HG03432 (cell line): ENCODE data around the gene PTGIS.

Source experiments
- ATAC-seq: cut with Tn5 transposase; IDR thresholded peaks from one replicate; pipeline ENCODE4 v1.9.1; 2021; ENCODE audit warnings: mild to moderate bottlenecking, moderate library complexity; ENCODE audit not compliant: unreplicated experiment

PTGIS gene

DNA sequence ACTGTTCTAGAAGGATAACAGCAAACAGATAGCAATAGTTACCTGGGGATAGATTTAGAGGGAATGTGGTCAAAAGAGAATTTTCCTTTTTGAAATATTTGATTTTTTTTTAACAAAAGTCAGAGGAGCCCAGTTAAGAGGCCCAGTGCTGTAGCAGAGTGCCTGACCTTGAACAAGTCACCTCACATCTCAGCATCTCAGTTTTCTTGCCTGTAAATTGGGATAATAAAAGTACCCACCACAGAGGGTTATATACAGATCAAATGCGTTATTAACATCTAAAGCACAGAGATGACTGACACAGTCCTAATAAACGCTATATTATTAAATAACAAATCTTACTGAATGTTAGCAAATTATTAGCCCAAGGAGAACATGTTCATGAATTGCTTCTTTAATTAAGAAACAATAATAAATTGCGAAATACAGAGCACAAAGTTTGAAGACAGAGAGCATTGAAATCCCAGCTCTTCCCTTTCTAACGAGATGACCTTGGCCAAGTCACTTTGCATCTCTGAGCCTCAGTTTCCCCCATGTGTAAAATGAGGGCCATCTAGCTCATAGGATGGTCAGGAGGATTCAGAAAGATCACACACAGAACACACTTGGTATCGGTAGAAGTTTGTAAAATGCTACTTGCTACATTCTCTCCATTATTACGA is 35.5 kb downstream of the PTGIS start:
- no peak for ATAC-seq

DNA sequence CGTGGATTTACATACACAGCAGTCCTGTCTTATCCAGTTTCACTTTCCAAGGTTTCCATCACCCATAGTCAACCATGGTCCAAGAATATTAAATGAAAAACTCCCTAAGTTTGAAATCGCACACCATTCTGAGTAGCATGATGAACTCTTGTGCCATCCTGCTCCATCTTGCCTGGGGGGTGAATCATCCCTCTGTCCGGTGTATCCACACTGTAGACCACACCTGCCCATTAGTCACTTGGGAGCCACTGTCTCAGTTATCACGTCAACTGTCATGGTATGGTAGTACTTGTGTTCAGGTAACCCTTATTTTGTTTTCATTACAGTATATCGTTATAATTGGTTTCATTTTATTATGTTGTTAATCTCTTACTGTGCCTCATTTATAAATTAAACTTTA is 38.5 kb downstream of the PTGIS start:
- ATAC-seq, result no peak

DNA sequence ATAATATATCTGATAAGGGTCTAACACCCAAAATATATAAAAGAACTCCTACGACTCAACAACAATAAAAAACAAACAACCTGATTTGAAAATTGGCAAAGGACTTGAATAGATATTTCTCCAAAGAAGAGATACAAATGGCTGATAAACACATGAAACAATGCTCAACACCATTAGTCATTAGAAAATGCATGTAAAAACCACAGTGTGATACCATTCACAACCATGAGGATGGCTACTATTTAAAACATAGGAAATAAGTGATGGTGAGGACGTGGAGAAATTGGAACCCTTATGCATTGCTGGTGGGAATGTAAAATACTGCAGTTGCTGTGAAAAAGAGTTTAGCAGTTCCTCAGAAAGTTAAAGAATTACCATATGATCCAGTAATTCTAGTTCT is 41.4 kb downstream of the PTGIS start:
- ATAC-seq, result no peak

DNA sequence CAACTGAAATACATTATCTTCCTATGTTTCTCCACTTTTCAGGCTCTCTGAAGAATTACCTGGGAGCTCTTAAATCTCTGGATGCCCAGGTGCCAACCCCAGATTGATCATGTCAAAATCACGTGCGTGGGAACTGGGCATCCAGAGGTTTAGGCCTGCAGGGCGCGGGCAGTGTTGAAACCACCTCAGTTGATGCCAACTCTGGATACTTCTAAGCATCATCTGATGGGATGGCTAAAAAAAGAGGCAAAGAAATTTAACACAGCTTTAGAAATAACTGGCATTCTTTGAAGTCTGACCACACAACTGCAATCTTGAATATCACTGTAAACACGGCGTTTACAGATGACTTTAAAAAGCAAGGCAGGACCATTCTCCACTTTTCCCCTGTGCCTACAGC is 41.9 kb downstream of the PTGIS start:
- ATAC-seq, result no peak

DNA sequence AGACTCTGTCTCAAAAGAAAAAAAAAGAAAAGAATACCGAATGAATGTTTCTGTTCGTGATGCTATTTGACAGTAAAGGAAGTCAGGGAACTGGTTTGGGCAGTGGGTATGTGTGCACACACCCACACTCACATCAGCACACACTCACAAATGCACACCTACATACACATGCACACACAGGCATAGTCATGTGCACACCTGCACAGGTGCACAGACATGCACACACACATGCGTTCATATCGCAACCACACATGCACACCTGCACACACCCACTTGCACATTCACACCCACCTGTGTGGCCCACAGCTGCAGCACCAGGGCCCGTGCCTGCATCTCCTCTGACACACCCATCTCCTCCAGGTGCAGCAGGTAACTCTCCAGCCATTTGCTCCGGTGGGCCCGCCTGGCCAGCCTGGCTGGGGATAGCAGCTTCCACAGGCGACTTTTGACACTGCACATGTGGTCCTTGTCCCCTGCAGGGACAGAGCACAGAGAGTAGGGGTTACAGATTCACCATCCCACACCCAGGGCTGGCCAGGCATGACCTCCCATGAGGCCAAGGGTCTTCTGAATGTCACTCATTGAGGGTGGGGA is 44.1 kb downstream of the PTGIS start:
- no peak for ATAC-seq

DNA sequence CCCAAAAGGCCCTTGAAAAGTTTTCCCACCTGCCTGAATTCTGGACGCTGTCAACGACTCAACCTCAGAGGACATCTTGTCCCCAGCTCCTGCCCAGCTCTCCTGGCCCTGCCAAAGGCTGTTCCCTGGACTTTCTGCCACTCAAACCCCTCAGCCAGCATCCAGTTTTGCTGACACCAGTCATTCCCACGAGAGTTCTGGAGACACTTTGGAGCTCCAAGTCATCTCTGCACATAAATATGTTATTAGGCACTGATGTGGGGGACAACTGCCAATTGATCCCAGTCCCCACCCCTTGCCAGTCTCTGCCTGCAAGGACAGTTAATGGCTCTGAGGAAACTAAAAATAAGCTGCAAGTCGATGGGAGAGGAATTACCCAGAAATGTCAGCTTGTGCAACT is 46.6 kb downstream of the PTGIS start:
- no peak for ATAC-seq

DNA sequence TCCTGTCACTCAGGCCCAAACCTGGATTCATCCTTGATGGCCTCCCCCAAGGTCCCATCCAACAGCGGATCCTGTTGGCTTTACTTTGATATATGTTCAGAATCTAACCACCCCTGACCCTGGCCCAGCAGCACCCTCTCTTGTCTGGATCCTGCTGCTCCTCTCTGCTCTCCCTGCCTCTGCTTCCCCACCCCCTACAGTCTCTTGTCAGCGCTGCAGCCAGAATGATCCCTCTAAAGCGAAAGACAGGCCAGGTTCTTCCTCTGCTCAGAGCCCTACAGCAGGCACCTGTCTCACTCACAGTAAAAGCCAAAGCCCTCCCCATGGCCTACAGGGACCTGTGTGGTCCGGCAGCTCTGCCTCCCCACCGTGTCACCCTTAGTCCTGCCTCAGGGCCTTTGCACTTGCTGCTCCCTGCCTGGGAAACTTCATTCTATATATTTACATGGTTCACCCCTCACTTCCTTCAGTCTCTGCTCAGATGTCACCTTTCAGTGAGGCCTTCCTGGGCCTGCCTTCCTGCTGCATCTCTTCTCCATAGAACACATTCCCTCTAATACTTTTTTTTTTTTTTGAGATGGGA is 48.1 kb downstream of the PTGIS start:
- no peak for ATAC-seq

DNA sequence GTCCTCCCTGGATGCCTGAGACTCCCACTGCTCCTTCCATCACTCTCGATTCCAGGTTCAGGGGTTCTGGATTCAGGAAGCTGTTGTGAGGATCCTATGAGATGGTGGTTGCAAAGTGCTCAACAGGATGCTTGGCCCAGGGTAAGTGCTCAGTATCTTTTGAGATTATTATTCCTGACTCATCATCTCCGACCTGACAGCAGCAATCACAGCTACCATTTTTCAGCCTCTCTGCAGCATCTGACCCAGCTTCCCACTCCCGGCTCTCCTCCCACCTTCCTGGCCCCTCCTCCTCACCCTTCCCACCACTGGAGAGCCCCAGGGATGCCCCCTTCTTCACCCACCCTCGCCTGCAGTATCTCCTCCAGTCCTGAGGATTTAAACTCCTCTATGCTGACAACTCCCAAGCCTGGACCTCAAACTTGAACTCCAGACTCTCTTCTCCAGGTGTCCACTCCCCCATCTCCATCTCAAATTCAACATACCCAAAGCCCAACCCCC is 48.7 kb downstream of the PTGIS start:
- no peak for ATAC-seq

DNA sequence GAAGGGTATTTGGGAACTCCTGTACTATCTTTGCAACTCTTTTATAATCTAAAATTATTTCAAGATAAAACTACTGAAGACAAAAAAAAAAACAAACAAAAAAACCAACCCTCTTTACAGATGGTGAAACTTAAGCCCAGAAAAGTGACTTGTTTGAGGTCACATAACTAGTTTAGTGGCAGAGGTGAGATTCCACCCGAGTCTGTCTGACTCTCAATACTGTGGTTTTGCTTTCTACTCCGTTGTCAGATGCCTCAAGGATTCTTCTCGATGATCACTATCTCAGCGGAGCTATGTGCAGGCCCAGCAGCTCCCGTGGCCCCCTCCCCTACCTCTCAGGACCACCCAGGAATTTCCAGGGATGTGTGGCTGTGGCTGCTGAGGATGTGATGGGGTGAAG is 49.4 kb downstream of the PTGIS start:
- ATAC-seq, result no peak

DNA sequence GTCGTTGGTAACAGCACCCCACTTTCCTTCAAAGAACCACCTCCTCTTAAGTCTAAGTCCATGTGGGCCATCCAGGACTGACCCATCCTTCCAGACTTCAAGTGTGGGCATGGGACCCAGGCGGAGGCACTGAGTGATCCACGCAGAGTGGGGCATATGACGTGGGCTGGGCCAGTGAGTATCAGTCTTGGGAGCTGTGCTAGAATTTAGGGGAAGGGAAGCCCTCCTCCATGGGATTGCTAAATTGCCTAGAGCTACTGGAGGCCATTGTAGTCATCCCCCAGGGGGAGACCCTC is 50.2 kb downstream of the PTGIS start:
- no peak for ATAC-seq

DNA sequence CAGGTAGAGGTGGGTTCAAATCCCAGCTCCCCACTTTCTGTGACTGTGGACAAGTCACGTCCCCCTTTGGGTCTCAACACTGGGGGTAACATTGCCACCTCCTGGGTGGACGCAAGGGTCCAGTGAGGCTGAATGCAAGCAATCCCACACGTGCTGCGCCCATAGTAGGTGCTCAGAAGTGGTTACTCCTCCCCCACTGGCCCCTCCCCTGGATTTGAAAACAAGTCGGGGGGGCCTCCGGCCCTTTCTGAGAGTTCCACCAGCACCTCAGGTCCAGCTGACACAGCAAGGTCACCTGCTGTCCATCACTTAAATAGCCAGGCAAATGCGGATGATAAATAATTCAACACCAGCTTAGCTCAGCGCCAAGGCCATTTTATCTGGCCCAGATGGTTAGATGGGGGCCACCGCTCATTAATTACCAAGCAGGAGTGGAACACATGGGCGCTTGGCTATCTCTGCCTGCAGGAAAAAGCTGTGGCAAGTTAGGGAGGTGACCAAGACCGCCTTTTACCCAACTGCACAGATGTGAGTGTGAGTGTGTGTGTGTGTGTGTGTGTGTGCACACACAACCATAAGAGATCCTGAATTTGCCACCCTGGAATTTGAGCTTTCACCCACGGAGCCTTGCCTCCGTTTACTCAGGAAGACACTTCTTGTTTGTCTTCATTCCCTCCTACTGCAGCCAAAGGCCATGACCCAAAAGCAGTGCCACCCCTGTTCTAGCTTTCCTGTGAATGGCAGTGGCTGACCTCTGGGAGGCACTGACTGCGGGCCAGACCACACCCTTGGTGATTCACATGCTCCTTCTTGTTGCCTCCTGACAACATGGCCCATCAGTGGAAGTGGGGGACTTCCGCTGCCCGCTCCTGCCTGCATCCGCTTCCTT is 50.8 kb downstream of the PTGIS start:
- no peak for ATAC-seq

DNA sequence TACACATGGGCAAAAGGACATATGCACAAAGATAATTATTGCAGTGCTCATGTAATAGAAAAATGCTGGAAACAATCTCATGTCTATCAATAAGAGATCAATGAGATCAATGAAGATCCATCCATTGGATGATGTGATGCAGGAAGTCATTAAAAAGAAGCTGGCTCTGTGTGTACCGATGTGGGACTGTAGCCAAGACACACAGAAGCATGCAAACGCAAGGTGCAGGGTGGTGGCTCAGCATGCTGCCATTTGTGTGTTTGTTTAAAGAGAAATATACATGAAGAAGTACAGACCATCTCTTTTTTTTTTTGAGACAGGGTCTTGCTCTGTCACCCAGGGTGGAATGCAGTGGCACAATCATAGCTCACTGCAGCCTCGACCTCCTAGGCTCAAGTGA is 52.4 kb downstream of the PTGIS start:
- no peak for ATAC-seq

DNA sequence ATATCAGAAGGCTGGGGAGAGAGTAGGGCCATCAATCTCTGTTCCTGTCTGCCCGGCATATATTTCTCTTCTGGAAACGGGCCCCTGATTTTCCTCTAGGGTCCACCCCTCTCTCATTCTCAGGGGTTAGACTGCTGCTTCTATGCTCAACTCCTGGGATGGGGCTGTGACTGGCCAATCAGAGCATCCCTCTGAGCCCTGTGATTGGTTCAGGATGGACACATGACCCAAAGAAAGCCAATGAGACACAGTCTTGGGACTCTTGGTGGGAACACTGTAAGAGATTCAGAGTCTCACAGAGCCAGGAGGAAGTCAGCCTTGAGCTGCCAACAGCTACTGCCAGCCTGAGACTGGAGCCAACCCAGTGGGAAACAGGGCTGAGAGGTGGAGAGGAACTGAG is 54.4 kb downstream of the PTGIS start:
- ATAC-seq, result no peak

DNA sequence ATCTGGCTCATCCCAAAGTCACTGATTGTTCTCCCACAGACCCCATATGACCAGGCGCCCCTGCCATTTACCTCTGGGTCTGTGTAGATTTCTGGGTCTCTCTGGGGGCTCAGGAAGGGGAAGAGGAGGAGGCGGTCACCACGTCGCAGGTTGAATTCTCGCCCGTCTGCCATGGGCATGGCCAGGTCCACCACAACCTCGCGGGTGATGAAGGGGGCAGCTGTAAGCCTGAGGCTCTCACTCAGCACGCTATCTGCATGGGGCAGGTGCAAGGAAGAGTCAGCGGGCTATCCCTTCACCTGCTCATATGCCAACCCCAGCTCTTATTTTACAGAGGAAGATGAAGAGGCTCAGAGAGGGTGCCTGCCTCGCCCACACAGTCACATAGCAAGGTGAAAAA is 54.9 kb downstream of the PTGIS start:
- no peak for ATAC-seq

DNA sequence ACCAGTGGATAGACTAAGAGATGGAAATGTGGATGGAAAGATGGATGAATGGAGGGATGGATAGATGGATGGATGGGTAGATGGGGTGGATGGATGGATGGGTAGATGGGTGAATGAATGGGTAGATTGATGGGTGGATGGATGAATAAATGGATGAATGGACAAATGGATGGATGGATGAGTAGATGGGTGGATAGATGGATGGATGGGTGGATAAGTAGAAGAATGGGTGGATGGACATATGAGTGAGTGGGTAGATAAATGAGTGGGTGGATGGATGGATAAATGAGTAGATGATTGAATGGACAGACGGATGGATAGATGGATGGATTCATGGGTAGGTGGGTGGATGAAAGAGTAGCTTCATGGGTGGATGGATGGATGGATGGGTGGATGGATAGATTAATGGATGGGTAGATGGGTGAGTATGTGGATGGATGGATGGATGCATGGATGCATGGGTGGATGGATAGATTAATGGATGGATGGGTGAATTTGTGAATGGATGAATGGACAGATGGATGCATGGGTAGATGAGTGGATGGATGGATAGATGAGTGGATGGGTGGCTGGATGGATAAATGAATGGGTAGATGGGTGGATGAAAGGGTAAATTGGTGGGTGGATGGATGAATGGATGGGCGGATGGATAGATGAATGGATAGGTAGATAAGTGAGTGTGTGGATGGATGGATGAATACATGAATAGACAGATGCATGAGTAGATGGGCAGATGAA is 56.0 kb downstream of the PTGIS start:
- ATAC-seq, result no peak

DNA sequence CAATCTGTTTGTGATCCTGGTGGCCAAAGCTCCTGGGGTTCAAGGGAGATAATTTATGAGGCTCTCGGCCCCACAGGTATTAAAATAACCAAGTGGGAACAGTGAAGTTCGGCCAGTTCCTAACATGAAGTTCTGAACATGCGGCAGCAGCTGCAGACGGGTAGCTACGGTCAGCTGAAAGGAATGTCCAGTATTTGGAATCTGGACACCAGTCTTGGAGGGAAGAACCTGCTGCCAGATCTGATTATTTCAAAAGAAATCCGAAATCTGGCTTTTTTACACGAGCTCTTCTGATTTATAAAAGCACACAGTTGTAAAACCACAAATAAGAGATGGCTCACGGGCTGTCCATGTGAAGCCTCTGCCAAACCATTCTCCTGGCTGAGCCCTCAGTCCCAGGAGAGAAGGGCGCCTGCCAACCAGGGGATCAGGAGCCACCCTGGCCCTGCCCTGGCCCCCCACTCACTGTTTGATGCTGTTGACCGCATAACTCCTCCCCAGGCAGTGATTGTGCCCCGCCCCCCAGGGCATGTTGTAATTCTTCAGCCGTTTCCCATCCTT is 57.3 kb downstream of the PTGIS start:
- ATAC-seq, result no peak

DNA sequence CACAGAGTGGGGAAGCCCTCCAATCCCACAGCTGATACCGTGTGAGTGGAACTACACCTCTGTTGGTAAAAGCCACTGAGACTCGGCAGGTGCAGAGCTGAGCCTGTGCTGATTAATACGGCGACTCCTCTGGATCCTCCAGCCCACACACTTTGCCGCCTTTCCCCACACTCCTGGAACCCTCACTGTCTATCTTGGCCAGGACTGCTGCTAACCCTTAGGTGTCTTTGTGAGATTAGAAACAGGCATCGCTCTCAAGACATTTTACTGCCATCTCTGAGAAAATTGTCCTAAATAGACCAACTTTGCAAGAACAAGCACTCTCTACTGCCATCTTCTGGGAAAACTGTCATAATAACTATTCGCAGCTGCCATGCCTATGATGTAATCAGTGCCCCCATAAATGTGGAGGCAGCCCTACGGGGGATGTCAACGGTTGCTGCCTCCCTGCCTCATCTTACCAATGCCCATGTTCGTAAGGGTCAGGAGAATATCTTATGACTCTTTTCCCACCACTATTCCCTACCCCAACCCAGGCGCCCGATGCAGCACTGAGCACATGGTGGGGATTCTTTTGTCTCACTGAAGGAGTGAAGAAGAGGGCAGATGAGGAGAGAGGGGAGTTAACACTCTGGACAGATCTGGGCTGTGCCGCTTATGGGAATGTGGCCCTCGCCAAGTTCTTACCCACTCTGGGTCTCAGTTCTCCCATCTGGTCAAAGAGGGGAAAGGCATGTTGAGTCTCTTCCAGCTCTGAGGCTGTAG is 59.3 kb downstream of the PTGIS start:
- ATAC-seq, result no peak

DNA sequence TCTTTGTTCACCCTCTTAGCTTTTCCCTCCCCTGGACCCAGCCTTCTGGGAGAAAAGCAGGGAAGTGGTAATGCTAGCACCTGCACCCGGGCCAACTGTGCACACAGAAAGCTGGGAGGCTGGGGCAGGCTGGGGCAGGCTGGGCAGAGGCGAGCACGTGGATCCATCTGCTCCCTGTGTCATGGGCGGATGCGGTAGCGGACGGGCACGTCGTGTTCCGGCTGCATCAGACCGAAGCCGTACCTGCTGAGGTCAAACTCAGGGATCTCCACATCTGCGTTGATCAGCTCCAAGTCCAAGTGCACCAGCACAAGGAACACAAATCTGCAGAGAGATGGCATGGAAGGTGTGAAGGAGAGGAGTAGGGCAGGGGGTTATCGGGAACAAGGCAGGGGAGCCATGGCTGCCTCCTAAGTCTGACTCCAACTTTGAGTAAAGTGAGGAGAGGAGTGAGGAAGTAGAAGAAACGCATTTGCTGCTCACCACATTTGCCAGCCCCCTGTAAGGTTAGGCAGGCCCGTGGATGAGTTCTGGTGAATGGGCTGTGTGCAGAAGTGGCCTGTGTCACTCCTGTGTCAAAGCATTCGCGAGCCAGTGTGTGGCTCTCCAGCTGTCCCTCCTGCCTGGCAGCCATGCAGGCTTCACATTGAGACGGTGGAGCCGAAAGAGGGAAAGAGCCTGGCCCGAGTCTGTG is 60.0 kb downstream of the PTGIS start:
- ATAC-seq, result no peak

DNA sequence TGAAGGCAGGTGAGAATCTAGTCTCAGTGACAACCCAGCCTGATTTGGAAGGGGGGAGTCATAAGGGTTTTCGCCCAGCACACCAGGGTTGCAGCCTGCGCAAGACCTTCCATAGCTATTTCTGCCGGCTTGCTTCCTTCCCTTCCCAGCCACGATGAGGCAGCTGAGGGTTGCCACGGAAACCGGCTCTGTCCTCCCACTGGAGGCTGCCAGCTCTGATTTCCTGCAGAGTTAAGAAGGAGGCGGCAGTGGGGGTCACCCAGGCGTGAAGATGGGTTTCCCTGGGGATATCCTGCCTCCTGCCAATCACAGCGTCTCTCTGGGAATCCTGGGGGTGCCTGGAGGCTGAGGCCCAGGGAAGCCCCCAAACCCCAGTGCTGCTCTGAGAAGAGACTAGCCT is 62.4 kb downstream of the PTGIS start:
- ATAC-seq, result no peak
